Skeletal muscle satellite cell (primary cell): ENCODE measurements around the gene KMT2D.

Experiments
- H3K27me3 ChIP-seq: 2 replicates; pipeline ENCODE4 v1.7.0; 2013; ENCODE audit warnings: low read length; ENCODE audit not compliant: control insufficient read depth, insufficient read depth
- H3K36me3 ChIP-seq: 2 replicates; pipeline ENCODE4 v1.7.0; 2013; ENCODE audit warnings: mild to moderate bottlenecking, control low read depth, low read length; ENCODE audit not compliant: insufficient read depth
- H3K4me1 ChIP-seq: 2 replicates; pipeline ENCODE4 v1.7.0; 2013; ENCODE audit warnings: low read length; ENCODE audit not compliant: control insufficient read depth, insufficient read depth
- H3K4me2 ChIP-seq: 2 replicates; pipeline ENCODE4 v1.7.0; 2013; ENCODE audit warnings: mild to moderate bottlenecking, low read length
- H3K4me3 ChIP-seq: 2 replicates; pipeline ENCODE4 v1.7.0; 2013; ENCODE audit warnings: low read length
- H3K9ac ChIP-seq: 2 replicates; pipeline ENCODE4 v1.7.0; 2013; ENCODE audit warnings: mild to moderate bottlenecking, low read depth, low read length, moderate library complexity
- H3K9me3 ChIP-seq: replicated peaks from 2 replicates; pipeline ENCODE4 v1.7.0; 2013; ENCODE audit warnings: mild to moderate bottlenecking, control low read depth, low read length

Gene KMT2D

DNA sequence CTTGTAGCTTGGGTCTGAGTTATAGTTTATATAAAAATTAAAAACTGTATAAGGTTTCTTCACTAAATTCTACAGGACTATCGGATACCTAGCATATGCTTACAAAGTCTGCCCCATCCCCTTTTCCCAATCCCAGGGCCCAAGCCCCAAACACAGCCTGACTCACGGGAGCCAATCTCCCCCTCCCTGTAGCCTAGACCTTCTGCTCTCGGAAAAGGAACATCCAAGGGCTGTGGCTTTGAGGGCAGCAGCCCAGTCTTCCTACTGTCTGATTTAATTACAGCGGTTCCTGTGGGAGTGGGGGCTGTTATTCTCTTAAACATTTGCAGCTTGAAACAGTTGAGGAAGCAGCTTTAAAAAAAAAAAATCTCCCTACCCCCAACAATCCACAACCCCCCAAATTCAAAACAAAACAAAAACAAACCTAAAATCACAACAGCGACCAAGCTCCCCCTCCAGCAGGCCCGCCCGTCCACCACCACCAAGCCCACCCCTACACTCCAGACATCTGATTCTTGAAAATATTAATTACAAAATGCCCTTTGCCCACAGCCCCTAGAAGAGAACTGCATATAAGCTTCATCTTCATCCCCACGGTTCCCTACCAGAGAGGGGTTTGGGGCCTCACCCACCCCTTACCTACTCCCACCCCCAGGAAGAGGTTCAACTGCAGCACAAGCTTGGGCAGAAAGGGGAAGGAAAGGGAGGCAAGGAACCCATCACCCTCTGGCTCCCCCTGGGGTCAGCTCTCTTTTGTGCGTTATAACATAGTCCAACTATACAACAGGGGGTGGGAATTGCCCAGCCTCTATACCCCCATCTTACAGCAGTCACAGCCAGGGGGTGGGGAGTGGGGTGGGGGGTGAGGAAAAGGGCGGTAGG lies 40.9 kb downstream of the KMT2D start:
- H3K36me3 ChIP-seq: peaks cover 31% of the 10 kb centered on the region
- H3K4me3 ChIP-seq: no peak overlapping the region
- H3K9ac ChIP-seq: peak overlapping the region; percentile 97
- H3K4me1 ChIP-seq: peaks cover 22% of the 10 kb centered on the region
- H3K4me2 ChIP-seq: peak overlapping the region; percentile 81
- H3K27me3 ChIP-seq: no peaks in the 10 kb centered on the region
- no peaks in the 10 kb centered on the region for H3K9me3 ChIP-seq

- Histone ChIP-seq H3K4me3 (peak overlapping the region; percentile 90), H3K4me2 (peak overlapping the region; percentile 81), H3K9me3 (no peaks in the 10 kb centered on the region), H3K9ac (peak overlapping the region; percentile 97), H3K27me3 (no peaks in the 10 kb centered on the region), H3K4me1 (peaks cover 22% of the 10 kb centered on the region), H3K36me3 (peaks cover 25% of the 10 kb centered on the region)
Observed at GRCh38 chr12:49019120-49019430, 41.5 kb downstream of the KMT2D start.

GRCh38 chr12:49018261-49019119 lies 42.1 kb downstream of the KMT2D start, which contains the start of gene PRKAG1:
Gene PRKAG1 (minus strand): TSS chr12:49018776. CDS start chr12:49018740, 36 bp downstream.
- H3K4me1 ChIP-seq: peaks cover 22% of the 10 kb centered on the region
- H3K9me3 ChIP-seq: no peaks in the 10 kb centered on the region
- peak within 1 kb of the TSS; percentile 97 for H3K9ac ChIP-seq
- H3K27me3 ChIP-seq: no peaks in the 10 kb centered on the region
- peak within 1 kb of the TSS; percentile 90 for H3K4me3 ChIP-seq
- H3K36me3 ChIP-seq: peaks cover 20% of the 10 kb centered on the region
- H3K4me2 ChIP-seq: peak within 1 kb of the TSS; percentile 81

DNA sequence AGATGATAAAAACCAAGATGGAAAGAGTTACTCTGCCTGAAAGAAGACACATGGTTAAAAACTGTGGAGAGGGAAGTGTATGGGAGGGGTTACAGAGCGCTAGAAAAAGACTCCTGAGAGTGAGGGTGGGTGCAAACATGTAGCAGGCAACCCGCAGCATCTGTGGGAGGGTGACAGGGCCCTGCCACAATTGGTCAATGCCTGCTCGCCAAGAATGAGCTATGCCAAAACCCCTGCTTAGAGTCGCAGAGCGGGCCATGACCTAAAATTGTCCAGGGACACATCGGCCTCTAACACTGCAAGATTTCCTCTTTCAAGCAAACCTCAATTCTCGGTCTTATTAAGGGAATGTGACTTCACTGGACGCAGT lies 42.7 kb downstream of the KMT2D start:
- Histone ChIP-seq H3K4me2 (peak overlapping the region; percentile 78), H3K4me1 (peaks cover 22% of the 10 kb centered on the region), H3K27me3 (no peaks in the 10 kb centered on the region), H3K4me3 (peak overlapping the region; percentile 90), H3K9ac (peak overlapping the region; percentile 97), H3K9me3 (no peaks in the 10 kb centered on the region), H3K36me3 (peaks cover 21% of the 10 kb centered on the region)

DNA sequence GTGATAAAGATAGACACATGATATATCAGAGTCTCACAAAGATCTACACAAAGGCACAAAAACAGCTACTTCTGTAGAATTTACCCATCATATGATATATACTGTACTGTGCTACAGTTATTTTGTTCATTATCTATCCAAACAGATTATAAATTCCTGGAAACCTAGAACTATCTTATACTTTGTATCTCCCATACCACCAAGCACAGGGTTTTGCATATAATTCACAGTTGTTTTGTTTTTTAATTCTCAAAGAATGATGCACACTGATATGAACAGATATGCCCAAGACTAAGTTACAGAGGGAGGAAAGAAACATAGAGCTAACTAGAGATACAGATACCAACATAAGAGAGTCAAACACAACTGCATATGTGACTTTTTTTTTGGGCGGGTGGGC lies 45.4 kb downstream of the KMT2D start:
- Histone ChIP-seq H3K9me3 (no peaks in the 10 kb centered on the region), H3K4me1 (peaks cover 26% of the 10 kb centered on the region), H3K9ac (no peak overlapping the region), H3K27me3 (no peaks in the 10 kb centered on the region), H3K36me3 (peaks cover 25% of the 10 kb centered on the region), H3K4me2 (no peak overlapping the region), H3K4me3 (no peak overlapping the region)

DNA sequence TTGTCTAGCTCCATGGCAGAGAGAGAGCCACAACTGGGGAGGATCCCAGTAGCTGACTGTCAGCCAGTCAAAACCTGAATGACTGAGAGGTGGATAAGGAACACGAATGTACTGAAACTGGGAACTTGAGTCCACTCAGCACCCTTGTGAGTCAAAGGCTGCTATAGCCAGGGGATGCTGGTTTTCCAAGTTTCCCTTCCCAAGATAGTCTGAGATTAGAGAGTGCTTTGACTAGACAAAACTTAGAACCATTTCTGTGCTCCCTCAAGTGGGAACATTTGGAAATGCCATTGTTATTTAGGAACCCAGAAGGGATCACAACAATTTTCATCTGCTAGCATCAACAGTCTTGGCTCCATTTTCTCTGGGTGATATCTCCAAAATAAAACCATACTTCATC lies 46.0 kb downstream of the KMT2D start:
- Histone ChIP-seq H3K27me3 (no peaks in the 10 kb centered on the region), H3K4me1 (peaks cover 23% of the 10 kb centered on the region), H3K36me3 (peaks cover 25% of the 10 kb centered on the region), H3K4me3 (no peak overlapping the region), H3K9ac (no peak overlapping the region), H3K4me2 (no peak overlapping the region), H3K9me3 (no peaks in the 10 kb centered on the region)

DNA sequence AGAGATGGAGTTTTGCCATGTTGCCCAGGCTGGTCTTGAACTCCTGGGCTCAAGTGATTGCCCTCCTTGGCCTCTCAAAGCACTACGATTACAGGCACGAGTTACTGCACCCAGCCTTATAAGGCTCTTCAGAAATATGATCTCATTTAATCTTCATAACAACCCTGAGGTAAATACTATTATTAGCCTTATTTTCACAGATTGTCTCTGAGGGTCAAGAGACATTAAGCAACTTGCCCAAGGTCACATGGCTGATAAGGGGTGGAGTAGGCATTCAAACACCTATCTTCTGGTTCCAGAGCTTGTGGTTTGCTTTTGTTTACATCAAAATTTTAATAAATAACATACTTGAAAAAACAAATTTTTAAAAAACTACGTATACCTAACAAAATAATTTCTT lies 47.2 kb downstream of the KMT2D start:
- Histone ChIP-seq H3K36me3 (peaks cover 28% of the 10 kb centered on the region), H3K27me3 (no peaks in the 10 kb centered on the region), H3K4me3 (no peak overlapping the region)

DNA sequence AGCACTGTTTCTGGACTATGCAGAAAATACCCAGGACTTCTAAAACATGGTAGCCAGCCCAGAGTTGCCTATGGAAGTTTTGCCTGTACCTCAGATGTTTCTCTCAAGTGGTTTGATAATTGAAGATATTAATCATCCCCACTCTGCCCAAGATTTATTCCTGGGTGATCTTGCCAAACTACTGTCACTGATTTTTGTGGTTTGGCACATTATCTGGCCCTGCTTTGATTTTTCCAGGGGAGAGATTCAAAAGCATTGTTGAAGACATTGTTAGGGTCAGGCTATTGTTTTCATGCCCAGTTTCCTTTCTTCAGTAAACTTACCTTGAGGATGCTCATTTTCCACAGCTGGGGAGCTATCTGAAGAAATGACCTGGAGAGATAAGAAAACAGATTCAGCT lies 47.9 kb downstream of the KMT2D start:
- no peaks in the 10 kb centered on the region for H3K27me3 ChIP-seq
- no peak overlapping the region for H3K4me3 ChIP-seq
- peaks cover 28% of the 10 kb centered on the region for H3K36me3 ChIP-seq
- H3K4me1 ChIP-seq: peaks cover 14% of the 10 kb centered on the region
- no peaks in the 10 kb centered on the region for H3K9me3 ChIP-seq
- H3K4me2 ChIP-seq: no peak overlapping the region
- no peak overlapping the region for H3K9ac ChIP-seq

More for the DNA sequence above, 47.2 kb downstream of the KMT2D start:
- H3K9me3 ChIP-seq: no peaks in the 10 kb centered on the region
- H3K9ac ChIP-seq: no peak overlapping the region
- H3K4me2 ChIP-seq: no peak overlapping the region
- peaks cover 15% of the 10 kb centered on the region for H3K4me1 ChIP-seq
